NCI-H2107 (cell line): Measurements from ENCODE around the gene TPSG1.
"Not testable (repeated sequence)": the region's sequence is repeated elsewhere in the genome, so short reads cannot be mapped to it uniquely, and the experiment has no call there.

Experiments used
- DNase-seq: peaks from one replicate; lab custom pipeline; 2025; lab: John Stamatoyannopoulos, UW

TPSG1 gene

GRCh38 chr16:1215574-1216295 lies 9.3 kb downstream of the TPSG1 start:
- no peak for DNase-seq

GRCh38 chr16:1214719-1215118 lies 10.3 kb downstream of the TPSG1 start:
- no peak for DNase-seq

GRCh38 chr16:1213796-1214372 lies 11.2 kb downstream of the TPSG1 start:
- DNase-seq: no peak

GRCh38 chr16:1213231-1213630 lies 11.8 kb downstream of the TPSG1 start:
- no peak for DNase-seq

- DNase-seq: no peak
These were observed 12.4 kb downstream of the TPSG1 start for GRCh38 chr16:1212616-1213194.

GRCh38 chr16:1211451-1212268 lies 13.4 kb downstream of the TPSG1 start:
- no peak for DNase-seq

GRCh38 chr16:1210461-1210860 lies 14.6 kb downstream of the TPSG1 start:
- DNase-seq: no peak

GRCh38 chr16:1209081-1209480 lies 16.0 kb downstream of the TPSG1 start:
- DNase-seq: no peak

GRCh38 chr16:1208239-1208830 lies 16.7 kb downstream of the TPSG1 start:
- DNase-seq: no peak

- no peak for DNase-seq
These were observed 18.3 kb downstream of the TPSG1 start for GRCh38 chr16:1206786-1207185.

GRCh38 chr16:1206326-1206725 lies 18.7 kb downstream of the TPSG1 start:
- no peak for DNase-seq

GRCh38 chr16:1204933-1205332 lies 20.1 kb downstream of the TPSG1 start:
- DNase-seq: no peak

GRCh38 chr16:1202274-1202673 lies 22.8 kb downstream of the TPSG1 start:
- DNase-seq: no peak

GRCh38 chr16:1201444-1201843 lies 23.6 kb downstream of the TPSG1 start:
- no peak for DNase-seq

GRCh38 chr16:1200014-1200627 lies 24.9 kb downstream of the TPSG1 start:
- no peak for DNase-seq

- no peak for DNase-seq
These were observed 25.6 kb downstream of the TPSG1 start for GRCh38 chr16:1199347-1200013.

- DNase-seq: not testable (repeated sequence)
These were observed 26.3 kb downstream of the TPSG1 start for GRCh38 chr16:1198671-1199346.

- no peak for DNase-seq
These were observed 26.9 kb downstream of the TPSG1 start for GRCh38 chr16:1198194-1198593.

- DNase-seq: no peak
These were observed 27.7 kb downstream of the TPSG1 start for GRCh38 chr16:1197237-1197866.

- DNase-seq: no peak
These were observed 28.6 kb downstream of the TPSG1 start for GRCh38 chr16:1196494-1196893.

- no peak for DNase-seq
These were observed 29.7 kb downstream of the TPSG1 start for GRCh38 chr16:1195393-1195666.
